Omental fat pad (tissue), 4 donors: ENCODE measurements around the gene KCNK5. TPM values are rescaled to one million over a fixed set of nuclear protein-coding genes. Genes with fewer than 3 reads are reported as not detected.

Experiments used
- ATAC-seq: fragments of 150-250 bp; one replicate; pipeline ENCODE4 v1.9.1; 2016; ENCODE audit warnings: mild to moderate bottlenecking, moderate library complexity; ENCODE audit not compliant: low FRiP score
- DNase-seq: peaks from one replicate; pipeline ENCODE4 v3.0.0-alpha.2; 2019; ENCODE audit warnings: low spot score
- CTCF ChIP-seq, 3 donors: fragments of 450-650 bp; IDR thresholded peaks; one replicate each; pipeline ENCODE4 v1.5.1; 2016 to 2017; ENCODE audit warnings: antibody characterized with exemption in 3 of 3, mild to moderate bottlenecking in 3 of 3, moderate library complexity in 2 of 3
- total RNA-seq, 4 donors: library from RNA; depleted of rRNA; stranded (reverse); fragments of >200 nt; gene quantifications; one replicate each; pipeline ENCODE4 v1.1.0, GENCODE V29; 2016

The KCNK5 gene
- total RNA-seq, 4 donors from 2014 or later, result 1.7 to 10.9 (median 4.1) TPM

- no peak for ATAC-seq
- DNase-seq, result no peak
- no peak for TF ChIP-seq CTCF (IDR thresholded peaks at IDR 0.05)
Observed at GRCh38 chr6:39260456-39260855, 31.2 kb upstream of the KCNK5 start.

GRCh38 chr6:39256294-39256940, 27.1 kb upstream of the KCNK5 start:
- no peak for DNase-seq
- ATAC-seq, result no peak
- TF ChIP-seq CTCF (IDR thresholded peaks at IDR 0.05), result no peak

- ATAC-seq, result no peak
- no peak for DNase-seq
- no peak for TF ChIP-seq CTCF (IDR thresholded peaks at IDR 0.05)
Observed at GRCh38 chr6:39254999-39255535, 25.8 kb upstream of the KCNK5 start.

- ATAC-seq, result no peak
Observed at GRCh38 chr6:39251406-39251805, 22.1 kb upstream of the KCNK5 start.

DNA sequence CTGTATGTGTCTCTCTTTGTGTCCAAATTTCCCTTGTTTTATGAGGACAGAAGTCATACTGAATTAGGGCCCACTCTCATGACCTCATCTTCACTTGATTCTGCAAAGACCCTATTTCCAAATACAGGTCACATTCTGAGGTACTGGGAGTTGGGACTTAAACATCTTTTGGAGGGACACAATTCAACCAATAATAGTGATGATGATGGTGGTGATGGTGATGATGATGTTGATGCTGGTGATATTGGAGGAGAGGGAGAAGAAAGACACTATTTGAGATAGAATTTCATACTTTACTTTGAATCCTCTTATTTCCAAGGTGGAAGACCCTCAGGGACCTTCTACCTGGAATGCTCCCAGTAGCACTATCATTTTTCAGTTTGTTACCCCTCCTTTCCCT, 21.2 kb upstream of the KCNK5 start:
- no peak for DNase-seq
- TF ChIP-seq CTCF (IDR thresholded peaks at IDR 0.05), result no peak
- ATAC-seq, result no peak

More at GRCh38 chr6:39251406-39251805, 22.1 kb upstream of the KCNK5 start:
- DNase-seq, result no peak
- no peak for TF ChIP-seq CTCF (IDR thresholded peaks at IDR 0.05)

- no peak for TF ChIP-seq CTCF (IDR thresholded peaks at IDR 0.05)
- ATAC-seq (no peak), DNase-seq (no peak)
Observed at GRCh38 chr6:39249278-39249677, 20.0 kb upstream of the KCNK5 start.

GRCh38 chr6:39247667-39248194, 18.5 kb upstream of the KCNK5 start:
- DNase-seq (no peak), ATAC-seq (no peak)
- TF ChIP-seq CTCF (IDR thresholded peaks at IDR 0.05), result no peak
